IMR-90 (cell line): ENCODE results near the gene SHC2. TPM values are rescaled to one million over a fixed set of nuclear protein-coding genes. Genes with fewer than 3 reads are reported as not detected.
A peak's percentile ranks its signal among the peaks of the same experiment; 100 is the strongest.

Experiments
- ATAC-seq: fragments of 200-7000 bp; cut with Tn5 transposase; 2 replicates; pipeline ENCODE4 v1.9.1; 2020; ENCODE audit warnings: low read depth, mild to moderate bottlenecking, moderate library complexity
- BruUV-seq: library from RNA; stranded (reverse); fragments of 400-500 nt; replicated peaks from 2 replicates; lab custom pipeline; 2021; lab: Mats Ljungman, UMichigan
- CTCF ChIA-PET: fragments of 300-600 bp; formaldehyde crosslinking; extraction: SDS; loops from one replicate; lab custom pipeline; 2021; ENCODE audit warnings: antibody characterized with exemption; lab: Yijun Ruan, JAX
- POLR2A ChIA-PET: fragments of 300-600 bp; sonication (Branson Sonifier 250); formaldehyde crosslinking; loops from one replicate; lab custom pipeline; 2022; ENCODE audit warnings: antibody characterized with exemption; ENCODE audit not compliant: unreplicated experiment; lab: Charles Lee
- DNase-seq: peaks from one replicate; pipeline ENCODE4 v3.0.0; 2013
- H2AFZ ChIP-seq: replicated peaks from 2 replicates; pipeline ENCODE3; 2013; ENCODE audit warnings: low read length, mild to moderate bottlenecking; ENCODE audit not compliant: poor library complexity
- H2AK5ac ChIP-seq: 2 replicates; pipeline ENCODE4 v1.6.1; 2013; ENCODE audit warnings: low read depth, low read length, inconsistent platforms
- H2AK9ac ChIP-seq: replicated peaks from 2 replicates; pipeline ENCODE3; 2013; ENCODE audit warnings: mild to moderate bottlenecking, low read depth, low read length, moderate library complexity; ENCODE audit not compliant: poor library complexity
- H2BK120ac ChIP-seq: 2 replicates; pipeline ENCODE4 v1.6.1; 2013; ENCODE audit warnings: low read depth, low read length, inconsistent platforms
- H2BK15ac ChIP-seq: 3 replicates; pipeline ENCODE4 v1.6.1; 2013; ENCODE audit warnings: low read depth, low read length, inconsistent platforms
- H2BK20ac ChIP-seq: 2 replicates; pipeline ENCODE4 v1.6.1; 2013; ENCODE audit warnings: low read depth, mild to moderate bottlenecking, inconsistent platforms, low read length, moderate library complexity
- H2BK5ac ChIP-seq: 2 replicates; pipeline ENCODE4 v1.6.1; 2013; ENCODE audit warnings: mild to moderate bottlenecking, low read depth, low read length, inconsistent platforms; ENCODE audit not compliant: poor library complexity, severe bottlenecking
- H3K14ac ChIP-seq: replicated peaks from 2 replicates; pipeline ENCODE4 v1.6.1; 2013; ENCODE audit warnings: low read depth, low read length, inconsistent platforms
- H3K18ac ChIP-seq: 2 replicates; pipeline ENCODE4 v1.6.1; 2013; ENCODE audit warnings: low read depth, low read length, control low read depth
- H3K23ac ChIP-seq: 2 replicates; pipeline ENCODE4 v1.6.1; 2013; ENCODE audit warnings: low read depth, low read length, inconsistent platforms
- H3K27ac ChIP-seq: 2 replicates; pipeline ENCODE4 v1.5.1; 2013; ENCODE audit warnings: mild to moderate bottlenecking, control low read depth, low read length; ENCODE audit not compliant: insufficient read depth
- H3K27me3 ChIP-seq: 2 replicates; pipeline ENCODE4 v1.6.1; 2013; ENCODE audit warnings: low read length; ENCODE audit not compliant: control insufficient read depth, insufficient read depth
- H3K36me3 ChIP-seq: 2 replicates; pipeline ENCODE4 v1.6.1; 2013; ENCODE audit warnings: low read length, mixed read lengths; ENCODE audit not compliant: control insufficient read depth, insufficient read depth
- H3K4ac ChIP-seq: 2 replicates; pipeline ENCODE4 v1.6.1; 2013; ENCODE audit warnings: low read depth, low read length, inconsistent platforms
- H3K4me1 ChIP-seq: 2 replicates; pipeline ENCODE4 v1.6.1; 2013; ENCODE audit warnings: low read length, mixed read lengths; ENCODE audit not compliant: control insufficient read depth, insufficient read depth
- H3K4me2 ChIP-seq: 2 replicates; pipeline ENCODE4 v1.6.1; 2013; ENCODE audit warnings: low read depth, mild to moderate bottlenecking, control low read depth, low read length, moderate library complexity
- H3K4me3 ChIP-seq: 2 replicates; pipeline ENCODE4 v1.5.1; 2013; ENCODE audit warnings: low read depth, mild to moderate bottlenecking, control low read depth, low read length, moderate library complexity; ENCODE audit not compliant: insufficient read depth
- H3K56ac ChIP-seq: 2 replicates; pipeline ENCODE4 v1.6.1; 2013; ENCODE audit warnings: low read length, inconsistent platforms; ENCODE audit not compliant: insufficient read depth; ENCODE audit errors: extremely low read depth
- H3K79me1 ChIP-seq, 2 experiments: 2 replicates each; pipeline ENCODE4 v1.6.1; 2013; ENCODE audit warnings: low read length in 2 of 2, inconsistent platforms in 1 of 2, low read depth in 1 of 2
- H3K9ac ChIP-seq: 2 replicates; pipeline ENCODE4 v1.6.1; 2013; ENCODE audit warnings: low read depth, low read length, control low read depth
- H3K9me1 ChIP-seq: 2 replicates; pipeline ENCODE4 v1.6.1; 2013; ENCODE audit warnings: low read length, inconsistent platforms; ENCODE audit not compliant: insufficient read depth
- H3K9me3 ChIP-seq: 2 replicates; pipeline ENCODE4 v1.6.1; 2013; ENCODE audit warnings: low read length; ENCODE audit not compliant: control insufficient read depth, insufficient read depth
- H4K20me1 ChIP-seq: 2 replicates; pipeline ENCODE4 v1.6.1; 2013; ENCODE audit warnings: low read length, inconsistent platforms; ENCODE audit not compliant: insufficient read depth
- H4K5ac ChIP-seq: 2 replicates; pipeline ENCODE4 v1.6.1; 2013; ENCODE audit warnings: mild to moderate bottlenecking, low read depth, low read length, control low read depth
- H4K8ac ChIP-seq, 2 experiments: 2 replicates each; pipeline ENCODE4 v1.6.1; 2013; ENCODE audit warnings: low read depth in 2 of 2, low read length in 2 of 2, control low read depth in 1 of 2, inconsistent platforms in 1 of 2
- H4K91ac ChIP-seq: 2 replicates; pipeline ENCODE4 v1.6.1; 2013; ENCODE audit warnings: low read depth, low read length, inconsistent platforms; ENCODE audit not compliant: insufficient read depth
- BHLHE40 ChIP-seq: fragments of 150-350 bp; IDR thresholded peaks from 2 replicates; pipeline ENCODE4 v1.6.1; 2016; ENCODE audit warnings: mild to moderate bottlenecking, low read depth, low read length
- CEBPB ChIP-seq: IDR thresholded peaks from 2 replicates; pipeline ENCODE4 v1.6.1; 2012; ENCODE audit warnings: low read depth, low read length, improper control_type of control experiment
- CHD1 ChIP-seq: IDR thresholded peaks from 2 replicates; pipeline ENCODE4 v1.6.1; 2012; ENCODE audit warnings: low read depth, low read length, improper control_type of control experiment
- CTCF ChIP-seq: conservative IDR thresholded peaks from 2 replicates; pipeline ENCODE4 v1.5.1; 2012; ENCODE audit warnings: mild to moderate bottlenecking, low read depth, low read length, improper control_type of control experiment
- ELK1 ChIP-seq: fragments of 150-350 bp; IDR thresholded peaks from 2 replicates; pipeline ENCODE4 v1.6.1; 2016; ENCODE audit warnings: low read depth, mild to moderate bottlenecking, low read length, moderate library complexity, borderline replicate concordance
- FOS ChIP-seq: fragments of 150-350 bp; IDR thresholded peaks from 2 replicates; pipeline ENCODE4 v1.6.1; 2016; ENCODE audit warnings: low read depth, low read length
- MAFK ChIP-seq: IDR thresholded peaks from 2 replicates; pipeline ENCODE4 v1.6.1; 2012; ENCODE audit warnings: low read depth, low read length, improper control_type of control experiment
- MAZ ChIP-seq: IDR thresholded peaks from 2 replicates; pipeline ENCODE4 v1.6.1; 2012; ENCODE audit warnings: low read depth, mild to moderate bottlenecking, low read length, improper control_type of control experiment, moderate library complexity, borderline replicate concordance
- MXI1 ChIP-seq: IDR thresholded peaks from 2 replicates; pipeline ENCODE4 v1.6.1; 2012; ENCODE audit warnings: low read depth, mild to moderate bottlenecking, low read length, moderate library complexity, borderline replicate concordance
- NFE2L2 ChIP-seq: fragments of 150-350 bp; IDR thresholded peaks from 2 replicates; pipeline ENCODE4 v1.6.1; 2016; ENCODE audit warnings: low read depth, mild to moderate bottlenecking, low read length
- POLR2A ChIP-seq: IDR thresholded peaks from 2 replicates; pipeline ENCODE4 v1.6.1; 2012; ENCODE audit warnings: mild to moderate bottlenecking, low read depth, low read length
- RAD21 ChIP-seq: IDR thresholded peaks from 2 replicates; pipeline ENCODE4 v1.6.1; 2012; ENCODE audit warnings: low read length, improper control_type of control experiment
- RCOR1 ChIP-seq: IDR thresholded peaks from 2 replicates; pipeline ENCODE4 v1.6.1; 2012; ENCODE audit warnings: mild to moderate bottlenecking, low read length, improper control_type of control experiment; ENCODE audit not compliant: insufficient replicate concordance
- RFX5 ChIP-seq: IDR thresholded peaks from 2 replicates; pipeline ENCODE4 v1.8.0; 2012; ENCODE audit warnings: low read depth, mild to moderate bottlenecking, low read length, moderate library complexity
- SMC3 ChIP-seq: fragments of 150-350 bp; IDR thresholded peaks from 2 replicates; pipeline ENCODE4 v1.6.1; 2016; ENCODE audit warnings: low read depth, mild to moderate bottlenecking, antibody characterized with exemption, low read length, moderate library complexity
- USF2 ChIP-seq: fragments of 150-350 bp; IDR thresholded peaks from 2 replicates; pipeline ENCODE4 v1.6.1; 2017; ENCODE audit warnings: mild to moderate bottlenecking, antibody characterized with exemption, low read length, low read depth
- WGBS, 2 experiments: methylation state at CpG; one replicate each; pipeline versions ENCODE4 v1.1.5 to v1.1.7; 2013; ENCODE audit warnings: missing lambda C conversion rate in 2 of 2; ENCODE audit not compliant: insufficient read length in 1 of 2; ENCODE audit errors: extremely low coverage in 2 of 2; 5-methylcytosine and 5-hydroxymethylcytosine counted together
- dilution Hi-C: fragments of 300-500 bp; cut with HindIII; formaldehyde crosslinking; loops from one replicate; pipeline ENCODE4 v1.14.3; 2018; ENCODE audit warnings: low sequenced_read_pairs; ENCODE audit not compliant: unreplicated experiment
- in situ Hi-C: fragments of 300-500 bp; cut with MboI; formaldehyde crosslinking; loops from 3 replicates; pipeline ENCODE4 v1.14.3; 2019; ENCODE audit warnings: low sequenced_read_pairs, inconsistent platforms, mixed read lengths
- intact Hi-C: fragments of 100-400 bp; cut with micrococcal nuclease; formaldehyde crosslinking; loops from 2 replicates; pipeline ENCODE4 v1.10.0; 2022
- polyA plus RNA-seq, 3 experiments: library from polyadenylated mRNA; depleted of rRNA; stranded (reverse); fragments of >200 nt; gene quantifications; 2 replicates each; pipeline ENCODE4 v1.2.3, GENCODE V29; 2012; ENCODE audit warnings: low replicate concordance in 1 of 3
- total RNA-seq: library from RNA; depleted of rRNA; stranded (reverse); fragments of >200 nt; gene quantifications from 2 replicates; pipeline ENCODE4 v1.2.3, GENCODE V29; 2012

The SHC2 gene
- total and polyA plus RNA-seq, 2 of the 4 experiments (the other 2 are of a cell fraction), result 0.68 TPM; not detected in 1

GRCh38 chr19:478976-479375 lies 18.1 kb upstream of the SHC2 start:
- no peak overlapping the region for H2AK9ac ChIP-seq
- no peak overlapping the region for H3K4me3 ChIP-seq
- no peak overlapping the region for H3K14ac ChIP-seq
- BruUV-seq, result no TSS peak
- no peaks in the 10 kb centered on the region for H3K4me1 ChIP-seq
- peaks cover 5% of the 10 kb centered on the region; the same call in 1 of the 2 replicates for H3K27me3 ChIP-seq
- no peak overlapping the region for H4K5ac ChIP-seq
- H4K20me1 ChIP-seq, result no peaks in the 10 kb centered on the region
- no peak overlapping the region for H3K4ac ChIP-seq
- no peak overlapping the region for H2BK120ac ChIP-seq
- H2AK5ac ChIP-seq, result no peak overlapping the region
- DNase-seq (no peak), ATAC-seq (no peak)
- H3K36me3 ChIP-seq, result no peaks in the 10 kb centered on the region
- in situ Hi-C loops (no loop called here), intact Hi-C loops (no loop called here), dilution Hi-C loops (no loop called here)
- H4K91ac ChIP-seq, result no peak overlapping the region
- H3K23ac ChIP-seq, result no peak overlapping the region
- POLR2A ChIA-PET, result no interaction called here
- no peak overlapping the region for H4K8ac ChIP-seq
- no peak overlapping the region for H2BK20ac ChIP-seq
- no peak overlapping the region for H3K56ac ChIP-seq
- no peak overlapping the region for H2BK5ac ChIP-seq
- CTCF ChIA-PET, result no interaction called here
- no peak overlapping the region for H3K4me2 ChIP-seq
- no peaks in the 10 kb centered on the region for H3K9me3 ChIP-seq
- H2AFZ ChIP-seq, result peak overlapping the region; percentile 56
- no peak overlapping the region for H3K18ac ChIP-seq
- no peak overlapping the region for H3K27ac ChIP-seq
- WGBS, 2 experiments, result 13% methylated on average over 4 of the region's 14 CpGs; no CpG with 5 or more reads in 1 of the 2 experiments
- H3K9me1 ChIP-seq, result no peaks in the 10 kb centered on the region
- H3K79me1 ChIP-seq, result no peaks in the 10 kb centered on the region
- no peak overlapping the region for H2BK15ac ChIP-seq
- TF ChIP-seq BHLHE40, result no peak
- TF ChIP-seq RAD21, result no peak
- TF ChIP-seq USF2, result no peak
- no peak for TF ChIP-seq CEBPB
- TF ChIP-seq MAFK, result no peak
- no peak for TF ChIP-seq CHD1
- TF ChIP-seq CTCF, result no peak
- TF ChIP-seq POLR2A, result no peak
- TF ChIP-seq MXI1, result no peak
- no peak for TF ChIP-seq RFX5
- no peak for TF ChIP-seq FOS
- no peak for TF ChIP-seq SMC3
- TF ChIP-seq MAZ, result no peak
- no peak for TF ChIP-seq RCOR1
- no peak for TF ChIP-seq ELK1
- no peak for TF ChIP-seq NFE2L2
- H3K9ac ChIP-seq, result no peak overlapping the region
